Cerebellar nuclear complex (tissue), 1 donor: ENCODE results near the gene SLC30A1.
"Not testable (repeated sequence)": the region's sequence is repeated elsewhere in the genome, so short reads cannot be mapped to it uniquely, and the experiment has no call there.

Experiments used
- DNase-seq, 2 experiments: peaks; one replicate each; lab custom pipeline; 2025; lab: John Stamatoyannopoulos, UW

The SLC30A1 gene

GRCh38 chr1:211583011-211583992, 4.3 kb upstream of the SLC30A1 start:
- DNase-seq = no peak

GRCh38 chr1:211581526-211581925, 2.6 kb upstream of the SLC30A1 start:
- no peak for DNase-seq

GRCh38 chr1:211580303-211580687, 1.3 kb upstream of the SLC30A1 start:
- DNase-seq = no peak

GRCh38 chr1:211579440-211580302, 710 bp upstream of the SLC30A1 start:
- peak in 1 of 2 experiments; percentile 51 for DNase-seq

GRCh38 chr1:211577819-211578639, 932 bp downstream of the SLC30A1 start:
- DNase-seq = peak in 1 of 2 experiments; percentile 9

GRCh38 chr1:211577277-211577818, 1.6 kb downstream of the SLC30A1 start:
- DNase-seq = no peak

- DNase-seq = no peak
Observed at GRCh38 chr1:211576717-211577116, 2.2 kb downstream of the SLC30A1 start.

- DNase-seq = no peak
Observed at GRCh38 chr1:211574705-211575104, 4.3 kb downstream of the SLC30A1 start.

GRCh38 chr1:211571998-211572397, 7.0 kb downstream of the SLC30A1 start:
- DNase-seq = no peak

- not testable (repeated sequence) for DNase-seq
Observed at GRCh38 chr1:211570378-211570777, 8.6 kb downstream of the SLC30A1 start.

- DNase-seq = no peak
Observed at GRCh38 chr1:211566431-211567025, 12.4 kb downstream of the SLC30A1 start.

- no peak for DNase-seq
Observed at GRCh38 chr1:211564084-211564483, 14.9 kb downstream of the SLC30A1 start.

GRCh38 chr1:211559222-211560010, 19.5 kb downstream of the SLC30A1 start:
- no peak for DNase-seq

GRCh38 chr1:211557894-211558625, 20.9 kb downstream of the SLC30A1 start:
- no peak for DNase-seq

GRCh38 chr1:211553549-211553948, 25.4 kb downstream of the SLC30A1 start:
- DNase-seq = no peak

GRCh38 chr1:211551638-211552460, 27.1 kb downstream of the SLC30A1 start:
- DNase-seq = no peak

GRCh38 chr1:211549092-211549711, 29.8 kb downstream of the SLC30A1 start:
- DNase-seq = no peak
